IPS-18c (cell line): ENCODE results near the gene RETREG1.

Source experiments
- H3K4me3 ChIP-seq: 2 replicates; pipeline ENCODE4 v1.7.0; 2013; ENCODE audit warnings: low read depth, mild to moderate bottlenecking, low read length, moderate library complexity; ENCODE audit not compliant: insufficient read depth
- H3K9me3 ChIP-seq: one replicate; pipeline ENCODE4 v1.6.1; 2013; ENCODE audit warnings: mild to moderate bottlenecking, low read length, moderate library complexity; ENCODE audit not compliant: control insufficient read depth, insufficient read depth

Gene RETREG1

GRCh38 chr5:16570121-16570815 is 46.5 kb downstream of the RETREG1 start:
- no peaks in the 10 kb centered on the region for H3K9me3 ChIP-seq

DNA sequence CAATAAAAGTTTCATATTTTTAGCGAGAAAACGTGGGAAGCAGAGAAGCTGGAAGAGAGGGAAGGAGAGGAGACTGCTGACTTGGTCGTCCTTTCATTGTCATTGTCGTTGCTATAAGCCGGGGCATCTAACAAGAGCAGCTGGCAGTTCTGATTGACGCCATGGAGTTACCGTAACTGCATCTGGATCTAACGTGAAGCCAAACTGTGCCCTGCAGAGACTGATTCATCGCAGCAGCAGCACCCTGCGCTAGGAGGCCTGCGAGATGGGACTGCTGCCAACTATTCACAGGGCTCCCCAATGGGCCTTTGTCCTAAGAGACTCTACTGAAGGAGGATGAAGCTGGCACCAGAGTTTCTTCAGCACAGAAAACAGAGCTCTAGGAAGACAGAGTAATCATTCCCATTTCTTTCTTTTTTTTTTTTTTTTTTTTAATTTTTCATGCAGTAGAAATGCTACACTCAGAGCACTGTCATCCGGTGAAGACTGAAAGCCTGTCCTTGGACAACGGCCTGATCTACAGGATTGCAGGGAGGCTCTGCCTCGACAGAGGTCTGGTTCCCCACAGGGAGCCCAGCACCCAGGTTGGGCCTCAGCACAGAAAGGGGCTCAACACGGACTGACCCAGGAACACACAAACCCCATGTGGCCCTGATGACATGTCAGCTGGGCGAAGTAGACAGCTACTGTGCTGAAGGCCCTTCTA is 47.8 kb downstream of the RETREG1 start:
- Histone ChIP-seq H3K4me3 (no peak overlapping the region), H3K9me3 (no peaks in the 10 kb centered on the region)

More at GRCh38 chr5:16570121-16570815, 46.5 kb downstream of the RETREG1 start:
- H3K4me3 ChIP-seq = no peak overlapping the region

DNA sequence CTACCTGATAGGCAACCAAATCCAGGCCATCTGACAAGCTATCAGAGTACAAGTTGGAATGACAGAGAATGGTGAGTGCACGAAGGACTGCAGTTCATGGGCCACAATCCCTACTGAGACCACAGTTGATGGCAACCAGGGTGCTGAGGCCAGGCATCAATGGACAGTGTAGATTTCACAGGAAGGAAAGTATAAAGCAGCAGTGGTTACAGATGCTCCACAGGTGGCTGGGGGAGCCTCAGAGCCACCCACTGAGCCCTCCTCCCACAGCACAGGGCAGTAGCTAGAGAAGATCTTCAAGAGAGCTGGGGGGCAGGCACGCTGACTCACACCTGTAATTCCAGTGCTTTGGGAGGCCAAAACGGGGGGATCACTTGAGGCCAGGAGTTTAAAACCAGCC is 49.4 kb downstream of the RETREG1 start:
- Histone ChIP-seq H3K4me3 (no peak overlapping the region), H3K9me3 (no peaks in the 10 kb centered on the region)

DNA sequence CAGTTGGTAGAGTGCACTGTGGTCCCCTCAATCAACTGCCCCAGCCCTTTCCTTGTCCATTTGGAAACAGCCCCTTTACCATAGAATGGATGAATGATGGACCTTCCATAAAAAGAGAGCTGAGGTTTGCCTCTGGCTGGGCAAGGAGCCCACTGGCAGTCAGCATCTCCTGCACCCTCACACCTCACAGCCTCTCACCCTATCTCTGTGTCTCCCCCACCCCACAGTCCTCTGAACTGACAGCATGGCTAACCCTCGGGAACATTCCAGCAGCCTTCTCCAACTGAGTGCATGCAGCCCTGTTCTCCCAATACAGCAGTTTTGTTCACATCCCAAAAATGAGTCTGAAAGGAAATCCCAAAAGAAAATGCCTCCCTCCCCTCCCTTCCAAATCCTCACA is 51.7 kb downstream of the RETREG1 start:
- no peak overlapping the region for H3K4me3 ChIP-seq
- no peaks in the 10 kb centered on the region for H3K9me3 ChIP-seq

DNA sequence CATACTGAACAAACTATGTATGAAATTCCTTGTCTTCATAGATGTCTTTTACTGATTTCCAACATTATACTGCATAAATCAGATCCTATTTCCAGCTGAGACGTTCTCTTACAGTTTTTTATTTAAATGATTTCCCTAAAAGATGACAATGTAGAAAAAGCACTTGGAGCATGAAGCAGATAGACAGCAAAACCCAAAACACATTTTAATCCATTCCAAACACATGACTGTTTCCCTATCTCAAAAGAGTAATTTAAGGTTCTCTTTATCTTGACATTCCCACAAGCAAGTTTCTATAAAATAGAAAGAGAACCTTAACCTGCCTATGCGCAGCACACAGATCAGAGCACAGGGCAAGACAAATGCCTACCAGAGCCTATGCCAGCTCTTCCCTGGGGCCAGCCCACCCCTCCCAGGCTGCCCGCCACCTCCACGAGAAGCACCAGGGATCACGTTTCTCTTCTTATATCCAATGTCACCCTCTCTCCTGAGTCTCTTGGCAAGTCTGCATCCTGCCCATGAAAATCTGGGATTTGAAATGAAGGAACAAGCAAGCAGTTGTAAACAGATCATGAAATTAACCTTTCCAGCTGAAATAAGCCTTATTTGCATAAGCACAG is 52.4 kb downstream of the RETREG1 start:
- no peak overlapping the region for H3K4me3 ChIP-seq
- H3K9me3 ChIP-seq = no peaks in the 10 kb centered on the region

DNA sequence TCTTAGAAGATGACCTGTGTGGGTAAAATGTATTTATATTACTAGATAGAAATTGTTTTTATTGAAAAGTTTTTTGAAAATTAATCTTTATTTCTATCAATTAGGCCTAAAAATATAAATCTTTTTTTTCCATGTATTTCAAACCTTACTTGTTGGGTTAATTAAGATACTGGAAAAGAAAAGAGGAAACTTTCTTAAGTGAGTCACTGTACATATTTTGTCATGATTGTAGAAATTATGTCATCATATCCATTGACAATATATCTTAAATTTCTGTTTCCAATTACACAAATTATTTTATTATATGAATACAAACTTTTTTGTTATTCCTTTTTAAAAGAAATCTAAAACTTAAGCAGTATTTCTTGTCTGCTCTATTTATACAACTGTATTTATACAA is 53.1 kb downstream of the RETREG1 start:
- no peak overlapping the region for H3K4me3 ChIP-seq
- H3K9me3 ChIP-seq = no peaks in the 10 kb centered on the region

DNA sequence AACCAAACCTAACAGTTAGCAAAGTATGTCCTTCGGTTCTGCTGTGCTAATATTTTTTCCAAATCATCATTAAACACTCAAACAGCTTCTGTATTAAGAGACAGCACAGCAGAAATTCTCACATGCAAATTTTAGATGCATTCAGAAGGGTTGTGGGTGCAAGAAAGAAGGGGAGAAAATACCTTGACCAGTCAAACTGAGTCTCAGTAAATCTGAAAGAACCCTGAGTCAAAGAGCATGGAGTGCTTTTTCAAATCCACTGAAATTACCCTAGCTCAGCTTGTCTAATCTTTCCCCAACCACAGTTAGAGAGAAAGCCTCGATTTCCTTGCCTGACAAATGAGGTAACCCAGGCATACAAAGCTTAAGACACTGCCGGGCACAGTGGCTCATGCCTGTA is 55.1 kb downstream of the RETREG1 start:
- Histone ChIP-seq H3K9me3 (no peaks in the 10 kb centered on the region), H3K4me3 (no peak overlapping the region)

GRCh38 chr5:16559702-16560101 is 57.1 kb downstream of the RETREG1 start:
- Histone ChIP-seq H3K4me3 (no peak overlapping the region), H3K9me3 (no peaks in the 10 kb centered on the region)

DNA sequence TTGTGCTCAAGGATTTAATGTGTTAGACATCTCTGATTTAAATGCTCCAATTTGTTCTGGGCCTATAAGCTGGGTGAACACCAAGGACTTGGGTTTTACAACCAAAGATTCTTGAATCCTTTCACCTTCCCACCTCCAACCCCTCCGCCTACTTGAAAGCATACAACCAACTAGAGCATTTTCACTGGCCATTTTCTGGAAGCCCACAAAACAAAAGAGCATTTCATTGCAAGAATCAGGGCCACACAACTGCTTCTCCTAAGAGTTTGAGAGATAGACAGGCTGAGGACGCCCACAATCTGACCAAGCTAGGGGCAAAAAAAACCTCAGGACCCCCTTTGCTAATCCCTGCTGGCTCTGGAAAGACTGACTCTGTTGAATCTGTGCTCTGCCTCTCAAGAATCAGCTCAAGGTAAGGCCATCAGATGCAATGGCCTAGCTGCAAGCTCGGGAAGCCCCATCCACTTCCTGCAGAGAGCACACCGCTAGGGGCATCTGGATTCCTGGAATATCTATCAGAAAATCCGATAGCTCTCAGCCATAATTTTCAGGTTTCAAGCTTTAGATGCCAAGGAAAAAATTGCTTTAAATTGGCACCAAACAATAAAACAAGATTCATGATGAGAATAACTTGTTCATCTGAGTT is 57.7 kb downstream of the RETREG1 start:
- Histone ChIP-seq H3K4me3 (no peak overlapping the region), H3K9me3 (no peaks in the 10 kb centered on the region)

GRCh38 chr5:16557477-16557876 is 59.3 kb downstream of the RETREG1 start:
- H3K9me3 ChIP-seq = no peaks in the 10 kb centered on the region
- H3K4me3 ChIP-seq = no peak overlapping the region

GRCh38 chr5:16554110-16554509 is 62.7 kb downstream of the RETREG1 start:
- H3K9me3 ChIP-seq = no peaks in the 10 kb centered on the region
- H3K4me3 ChIP-seq = no peak overlapping the region

DNA sequence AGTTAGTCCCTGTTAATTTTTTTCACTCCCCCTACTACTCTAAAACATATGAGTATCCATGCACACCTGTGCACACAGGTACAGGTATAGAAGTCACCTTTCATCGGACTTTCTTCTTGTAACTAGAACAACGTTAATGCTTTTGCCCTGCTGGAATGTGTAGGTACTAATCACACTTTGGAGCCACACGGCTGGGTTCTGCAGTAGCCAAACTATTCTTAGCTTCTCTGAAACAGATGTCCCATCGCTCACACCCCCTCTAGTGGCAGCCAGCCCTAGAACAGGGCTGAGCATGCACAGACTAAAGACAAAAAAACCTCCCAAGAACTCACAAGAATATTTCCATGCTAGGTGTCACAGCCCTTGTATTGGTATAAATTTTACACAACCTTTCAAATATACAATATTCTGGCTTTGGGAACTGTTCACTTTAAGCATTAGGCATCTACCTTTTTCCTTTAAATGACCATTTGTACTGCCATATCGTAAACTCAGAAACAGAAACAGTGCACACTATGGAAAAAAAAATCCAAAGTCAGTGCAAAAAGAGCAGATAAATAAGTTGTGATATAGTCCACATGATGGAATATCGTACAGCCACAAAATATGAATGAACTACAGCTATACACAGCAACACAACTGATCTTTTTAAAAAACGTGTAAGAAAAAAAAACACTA is 64.0 kb downstream of the RETREG1 start:
- no peak overlapping the region for H3K4me3 ChIP-seq

GRCh38 chr5:16551628-16552027 is 65.2 kb downstream of the RETREG1 start:
- H3K4me3 ChIP-seq = no peak overlapping the region
- H3K9me3 ChIP-seq = no peaks in the 10 kb centered on the region

More for the DNA sequence above, 64.0 kb downstream of the RETREG1 start:
- no peaks in the 10 kb centered on the region for H3K9me3 ChIP-seq

DNA sequence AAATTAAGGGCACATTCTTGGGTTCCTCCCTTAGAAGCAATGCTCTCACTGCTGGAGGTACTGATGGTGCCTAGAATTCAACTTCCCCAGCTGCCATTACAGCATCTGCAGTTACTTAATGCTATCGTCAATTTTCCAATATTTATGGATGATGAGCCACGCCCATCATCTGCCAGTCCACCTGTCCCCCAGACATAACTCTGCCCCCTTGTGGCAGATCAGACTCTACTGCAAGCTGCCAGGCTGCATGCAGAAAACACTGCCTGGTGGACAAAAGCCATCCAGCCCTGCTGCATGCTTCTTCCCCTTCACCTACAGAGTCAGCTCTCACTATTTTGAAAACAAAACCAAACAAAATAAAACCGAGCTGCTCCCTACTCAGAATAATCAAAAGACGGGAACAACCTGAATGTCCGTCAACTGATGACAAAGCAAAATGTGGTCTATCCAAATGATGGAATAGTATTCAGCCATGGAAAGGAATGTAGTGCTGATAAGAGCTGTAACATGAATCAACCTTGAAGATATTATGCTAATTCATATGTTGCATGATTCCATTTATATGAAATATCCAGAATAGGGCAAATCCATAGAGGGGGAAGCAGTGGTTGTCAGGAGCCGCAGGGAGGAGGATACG is 66.4 kb downstream of the RETREG1 start:
- Histone ChIP-seq H3K4me3 (no peak overlapping the region), H3K9me3 (no peaks in the 10 kb centered on the region)

DNA sequence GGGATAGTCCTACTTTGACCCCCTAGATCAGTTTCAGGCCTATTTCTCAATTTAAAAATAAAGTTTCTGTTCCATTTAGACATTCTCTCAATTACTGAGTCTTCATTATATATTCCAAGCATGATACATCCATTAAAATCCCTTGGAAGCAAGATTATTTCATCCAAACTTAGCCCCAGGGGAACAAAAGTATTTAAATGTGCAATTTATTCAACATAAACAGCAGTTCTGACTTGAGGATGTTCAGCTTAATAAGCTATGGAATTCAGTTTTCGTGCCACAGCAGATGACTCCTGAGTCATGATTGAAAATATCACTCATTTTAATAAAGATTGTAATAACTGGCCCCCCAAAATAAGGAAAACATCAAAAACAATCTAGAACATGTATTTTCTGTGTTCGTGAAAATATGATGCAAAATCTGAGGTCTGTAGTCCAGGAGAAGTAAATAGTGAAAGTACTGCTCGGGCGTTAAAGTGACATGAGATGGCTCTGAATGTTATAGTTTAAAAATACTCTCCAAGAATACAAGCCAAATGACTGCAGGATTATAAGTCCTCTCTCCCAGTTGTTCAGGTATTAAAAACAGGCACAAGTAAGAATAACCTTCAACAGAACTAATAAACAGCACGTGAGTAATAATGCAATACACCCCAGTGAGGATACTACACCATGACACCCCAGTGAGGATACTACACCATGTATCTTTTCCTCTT is 67.1 kb downstream of the RETREG1 start:
- Histone ChIP-seq H3K9me3 (no peaks in the 10 kb centered on the region), H3K4me3 (no peak overlapping the region)

- Histone ChIP-seq H3K4me3 (no peak overlapping the region), H3K9me3 (no peaks in the 10 kb centered on the region)
These were observed 68.0 kb downstream of the RETREG1 start for GRCh38 chr5:16548812-16549211.
